IPS-20b (cell line): ENCODE data around the gene SREBF2.
"Not testable (repeated sequence)": the region's sequence is repeated elsewhere in the genome, so short reads cannot be mapped to it uniquely, and the experiment has no call there.

Experiments
- H3K27ac ChIP-seq: one replicate; pipeline ENCODE4 v1.5.1; 2013; ENCODE audit warnings: low read length
- H3K27me3 ChIP-seq: 2 replicates; pipeline ENCODE4 v1.6.1; 2013; ENCODE audit warnings: mild to moderate bottlenecking, low read length, inconsistent platforms; ENCODE audit not compliant: insufficient read depth
- H3K36me3 ChIP-seq: 2 replicates; pipeline ENCODE4 v1.6.1; 2013; ENCODE audit warnings: low read depth, mild to moderate bottlenecking, inconsistent platforms, low read length, moderate library complexity; ENCODE audit not compliant: insufficient read depth
- H3K4me1 ChIP-seq: 2 replicates; pipeline ENCODE4 v1.6.1; 2013; ENCODE audit warnings: mild to moderate bottlenecking, control low read depth, inconsistent platforms, low read length, moderate library complexity; ENCODE audit not compliant: insufficient read depth
- H3K4me3 ChIP-seq: 2 replicates; pipeline ENCODE4 v1.5.1; 2013; ENCODE audit warnings: mild to moderate bottlenecking, low read length, inconsistent platforms
- H3K9ac ChIP-seq: 2 replicates; pipeline ENCODE4 v1.6.1; 2013; ENCODE audit warnings: low read depth, mild to moderate bottlenecking, inconsistent platforms, low read length, moderate library complexity
- H3K9me3 ChIP-seq: 2 replicates; pipeline ENCODE4 v1.6.1; 2013; ENCODE audit warnings: mild to moderate bottlenecking, low read depth, low read length, inconsistent platforms; ENCODE audit not compliant: insufficient read depth

Gene SREBF2

GRCh38 chr22:41870081-41870480, 37.2 kb downstream of the SREBF2 start:
- not testable (repeated sequence) for H3K4me3 ChIP-seq, H3K4me1 ChIP-seq, H3K27me3 ChIP-seq, H3K9me3 ChIP-seq, H3K9ac ChIP-seq, H3K27ac ChIP-seq
- peaks cover 80% of the 10 kb centered on the region for H3K36me3 ChIP-seq

GRCh38 chr22:41870786-41871185, 37.9 kb downstream of the SREBF2 start:
- H3K4me3 ChIP-seq: no peak overlapping the region
- no peak overlapping the region for H3K27ac ChIP-seq
- H3K9ac ChIP-seq: no peak overlapping the region
- H3K27me3 ChIP-seq: no peaks in the 10 kb centered on the region
- H3K4me1 ChIP-seq: no peaks in the 10 kb centered on the region
- no peaks in the 10 kb centered on the region for H3K9me3 ChIP-seq
- H3K36me3 ChIP-seq: peaks cover 87% of the 10 kb centered on the region

- Histone ChIP-seq H3K27ac (no peak overlapping the region), H3K36me3 (peaks cover 97% of the 10 kb centered on the region), H3K4me3 (no peak overlapping the region), H3K9me3 (no peaks in the 10 kb centered on the region), H3K27me3 (no peaks in the 10 kb centered on the region), H3K4me1 (no peaks in the 10 kb centered on the region), H3K9ac (no peak overlapping the region)
Observed at GRCh38 chr22:41873391-41873790, 40.5 kb downstream of the SREBF2 start.

DNA sequence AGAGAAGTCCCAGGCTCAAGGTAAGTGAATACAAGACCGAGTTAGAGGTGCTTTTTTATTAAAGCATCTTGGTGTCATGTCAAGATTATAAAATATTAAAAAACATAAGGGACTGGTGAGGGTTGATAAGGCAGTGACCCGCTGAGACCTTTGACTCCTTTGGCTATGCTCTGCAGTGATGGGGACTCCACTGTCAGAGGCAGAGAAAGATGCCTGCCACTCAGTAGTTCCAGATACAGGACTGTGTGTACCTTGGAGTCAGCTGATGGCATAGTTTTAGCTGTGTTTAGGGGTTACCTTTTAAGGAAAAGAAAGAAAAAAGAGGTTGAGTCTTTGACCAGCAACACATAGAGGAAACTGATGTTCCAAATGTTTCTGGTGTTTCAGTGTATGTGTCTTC, 41.2 kb downstream of the SREBF2 start:
- Histone ChIP-seq H3K27me3 (no peaks in the 10 kb centered on the region), H3K9me3 (no peaks in the 10 kb centered on the region), H3K9ac (no peak overlapping the region), H3K4me3 (no peak overlapping the region), H3K36me3 (peaks cover 97% of the 10 kb centered on the region), H3K27ac (no peak overlapping the region), H3K4me1 (no peaks in the 10 kb centered on the region)

DNA sequence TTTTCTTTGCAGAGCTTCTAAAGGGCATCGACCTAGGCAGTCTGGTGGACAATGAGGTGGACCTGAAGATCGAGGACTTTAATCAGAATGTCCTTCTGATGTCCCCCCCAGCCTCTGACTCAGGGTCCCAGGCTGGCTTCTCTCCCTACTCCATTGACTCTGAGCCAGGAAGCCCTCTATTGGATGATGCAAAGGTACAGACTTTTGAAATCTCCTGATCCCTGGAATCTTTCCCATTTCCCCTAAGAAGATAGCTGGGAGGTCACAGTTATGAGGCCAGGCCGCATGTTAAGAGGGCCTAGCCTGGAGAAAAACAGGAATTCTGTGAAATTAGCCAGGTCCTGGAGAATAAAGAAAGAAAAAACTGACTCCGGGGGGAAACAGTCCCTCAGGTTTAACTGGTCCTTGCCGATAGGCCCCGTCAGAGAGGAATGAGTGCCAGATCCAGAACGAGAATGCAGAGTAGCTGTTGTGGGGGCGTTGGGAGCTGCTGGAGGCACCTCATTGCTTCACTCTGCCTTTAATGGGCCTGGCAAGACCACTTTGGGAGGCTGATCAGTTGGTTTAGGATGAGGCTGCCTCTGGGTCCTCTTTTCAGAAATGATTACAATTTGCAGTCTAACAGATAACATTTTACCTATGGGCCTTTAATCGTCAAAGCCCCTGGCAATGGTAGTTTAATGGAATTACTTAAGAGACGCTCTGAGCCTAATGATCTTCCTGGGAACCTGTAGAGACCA, 42.8 kb downstream of the SREBF2 start:
- no peak overlapping the region for H3K4me3 ChIP-seq
- no peak overlapping the region for H3K9ac ChIP-seq
- no peaks in the 10 kb centered on the region for H3K4me1 ChIP-seq
- H3K36me3 ChIP-seq: peaks cover 98% of the 10 kb centered on the region
- no peaks in the 10 kb centered on the region for H3K9me3 ChIP-seq
- H3K27ac ChIP-seq: no peak overlapping the region
- H3K27me3 ChIP-seq: no peaks in the 10 kb centered on the region

DNA sequence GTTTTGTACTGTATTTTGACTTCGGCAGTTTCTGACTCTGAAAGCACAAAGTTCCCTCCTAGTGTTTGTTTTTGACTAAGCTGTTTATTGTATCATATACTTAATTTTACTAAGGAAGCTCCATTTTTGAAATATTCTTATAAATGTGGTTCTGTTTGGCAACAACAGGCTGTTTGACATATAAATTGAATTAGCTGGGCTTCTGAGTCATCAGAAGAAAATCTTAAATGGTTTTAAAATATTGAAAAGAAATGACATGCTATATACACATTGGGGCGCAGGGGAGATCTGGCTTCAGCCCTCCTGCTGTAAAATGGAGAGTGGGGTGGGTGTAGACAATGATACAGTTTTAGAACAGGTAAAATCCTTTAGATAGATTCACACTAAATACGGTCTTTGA, 43.4 kb downstream of the SREBF2 start:
- Histone ChIP-seq H3K9ac (no peak overlapping the region), H3K9me3 (no peaks in the 10 kb centered on the region), H3K27ac (no peak overlapping the region), H3K36me3 (peaks cover 98% of the 10 kb centered on the region), H3K4me1 (no peaks in the 10 kb centered on the region), H3K27me3 (no peaks in the 10 kb centered on the region), H3K4me3 (no peak overlapping the region)

GRCh38 chr22:41876675-41877074, 43.8 kb downstream of the SREBF2 start:
- H3K27me3 ChIP-seq: no peaks in the 10 kb centered on the region
- no peak overlapping the region for H3K27ac ChIP-seq
- H3K4me1 ChIP-seq: no peaks in the 10 kb centered on the region
- no peak overlapping the region for H3K4me3 ChIP-seq
- H3K9me3 ChIP-seq: no peaks in the 10 kb centered on the region
- peaks cover 98% of the 10 kb centered on the region for H3K36me3 ChIP-seq
- H3K9ac ChIP-seq: no peak overlapping the region

DNA sequence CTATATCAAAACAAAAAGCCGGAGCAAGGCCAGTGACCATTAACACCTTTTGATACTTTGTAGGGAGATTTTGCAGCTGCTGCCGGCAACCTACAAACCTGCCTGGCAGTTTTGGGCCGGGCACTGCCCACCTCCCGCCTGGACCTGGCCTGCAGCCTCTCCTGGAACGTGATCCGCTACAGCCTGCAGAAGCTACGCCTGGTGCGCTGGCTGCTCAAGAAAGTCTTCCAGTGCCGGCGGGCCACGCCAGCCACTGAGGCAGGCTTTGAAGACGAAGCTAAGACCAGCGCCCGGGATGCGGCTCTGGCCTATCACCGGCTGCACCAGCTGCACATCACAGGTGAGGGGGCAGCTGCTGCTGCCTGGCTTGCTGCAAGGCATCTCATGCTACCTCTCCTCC, 47.7 kb downstream of the SREBF2 start:
- Histone ChIP-seq H3K36me3 (peaks cover 100% of the 10 kb centered on the region), H3K4me1 (no peaks in the 10 kb centered on the region)

DNA sequence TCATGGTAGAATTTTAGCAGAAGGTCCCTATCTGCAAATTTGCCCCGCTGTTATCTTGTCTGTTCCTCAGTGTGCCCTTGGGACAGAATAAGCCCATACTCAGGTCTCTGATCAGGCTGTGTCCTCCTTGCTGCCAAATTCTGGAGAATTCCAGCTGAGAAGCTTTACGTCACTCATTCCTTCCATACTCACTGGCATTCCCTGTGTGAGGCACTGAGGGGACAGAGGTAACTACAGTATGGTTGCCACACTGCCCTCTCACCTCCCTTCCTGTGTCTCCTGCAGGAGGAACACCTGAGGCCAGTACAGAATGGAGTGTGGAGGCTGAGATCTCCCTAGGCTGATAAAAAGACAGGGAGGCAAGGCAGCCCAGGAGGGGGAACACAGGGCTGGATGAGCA, 50.5 kb downstream of the SREBF2 start:
- Histone ChIP-seq H3K27me3 (no peaks in the 10 kb centered on the region), H3K36me3 (peaks cover 100% of the 10 kb centered on the region), H3K27ac (no peak overlapping the region), H3K4me1 (no peaks in the 10 kb centered on the region), H3K4me3 (no peak overlapping the region), H3K9ac (no peak overlapping the region), H3K9me3 (no peaks in the 10 kb centered on the region)

More for the DNA sequence above, 47.7 kb downstream of the SREBF2 start:
- H3K9me3 ChIP-seq: no peaks in the 10 kb centered on the region
- no peak overlapping the region for H3K4me3 ChIP-seq
- no peak overlapping the region for H3K27ac ChIP-seq
- H3K9ac ChIP-seq: no peak overlapping the region
- H3K27me3 ChIP-seq: no peaks in the 10 kb centered on the region

- Histone ChIP-seq H3K36me3 (peaks cover 99% of the 10 kb centered on the region), H3K4me1 (no peaks in the 10 kb centered on the region), H3K27me3 (no peaks in the 10 kb centered on the region), H3K27ac (no peak overlapping the region), H3K4me3 (no peak overlapping the region), H3K9ac (no peak overlapping the region), H3K9me3 (no peaks in the 10 kb centered on the region)
Observed at GRCh38 chr22:41885116-41885515, 52.2 kb downstream of the SREBF2 start.

- Histone ChIP-seq H3K27ac (no peak overlapping the region), H3K4me1 (no peaks in the 10 kb centered on the region), H3K9me3 (no peaks in the 10 kb centered on the region), H3K36me3 (peaks cover 99% of the 10 kb centered on the region), H3K4me3 (no peak overlapping the region), H3K27me3 (no peaks in the 10 kb centered on the region), H3K9ac (no peak overlapping the region)
Observed at GRCh38 chr22:41885516-41885915, 52.6 kb downstream of the SREBF2 start.

DNA sequence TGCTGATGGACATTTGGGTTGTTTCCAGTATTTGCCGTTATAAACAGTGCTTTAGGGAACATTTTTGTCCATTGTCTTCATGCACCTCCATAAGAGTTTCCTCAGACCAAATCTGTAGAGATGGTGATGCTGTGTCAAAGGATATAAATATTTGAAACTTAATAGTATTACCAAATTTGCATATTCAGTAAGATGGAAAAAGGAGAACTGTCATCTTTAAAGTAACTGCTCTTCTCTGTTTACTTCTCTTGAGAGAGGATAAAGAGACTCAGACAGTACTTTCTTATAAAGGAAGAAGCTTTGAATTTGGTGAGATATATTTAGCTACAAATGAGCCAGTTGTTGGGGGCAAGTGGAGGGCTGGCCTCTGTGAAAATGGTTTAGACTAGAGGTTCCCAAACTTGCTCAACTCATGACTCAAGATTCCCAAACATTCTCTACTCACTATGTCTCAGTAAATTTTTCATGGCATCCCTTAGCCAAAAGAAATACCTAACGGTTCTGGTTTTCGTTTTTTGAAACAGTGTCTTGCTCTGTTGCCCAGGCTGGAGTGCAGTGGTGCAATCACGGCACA, 55.8 kb downstream of the SREBF2 start:
- H3K36me3 ChIP-seq: peaks cover 95% of the 10 kb centered on the region
- no peak overlapping the region for H3K4me3 ChIP-seq
- H3K27me3 ChIP-seq: no peaks in the 10 kb centered on the region
- no peak overlapping the region for H3K27ac ChIP-seq
- H3K9ac ChIP-seq: no peak overlapping the region
- H3K4me1 ChIP-seq: no peaks in the 10 kb centered on the region
- no peaks in the 10 kb centered on the region for H3K9me3 ChIP-seq
